GM19397 (cell line): ENCODE measurements around the gene ZNF512B.

ENCODE experiments used
- ATAC-seq: cut with Tn5 transposase; IDR thresholded peaks from one replicate; pipeline ENCODE4 v1.9.1; 2021; ENCODE audit warnings: mild to moderate bottlenecking, moderate library complexity; ENCODE audit not compliant: unreplicated experiment

The ZNF512B gene

GRCh38 chr20:63951398-63952209 lies 18.1 kb downstream of the ZNF512B start:
- no peak for ATAC-seq

- ATAC-seq, result no peak
Measured at GRCh38 chr20:63950701-63951397, 18.9 kb downstream of the ZNF512B start.

DNA sequence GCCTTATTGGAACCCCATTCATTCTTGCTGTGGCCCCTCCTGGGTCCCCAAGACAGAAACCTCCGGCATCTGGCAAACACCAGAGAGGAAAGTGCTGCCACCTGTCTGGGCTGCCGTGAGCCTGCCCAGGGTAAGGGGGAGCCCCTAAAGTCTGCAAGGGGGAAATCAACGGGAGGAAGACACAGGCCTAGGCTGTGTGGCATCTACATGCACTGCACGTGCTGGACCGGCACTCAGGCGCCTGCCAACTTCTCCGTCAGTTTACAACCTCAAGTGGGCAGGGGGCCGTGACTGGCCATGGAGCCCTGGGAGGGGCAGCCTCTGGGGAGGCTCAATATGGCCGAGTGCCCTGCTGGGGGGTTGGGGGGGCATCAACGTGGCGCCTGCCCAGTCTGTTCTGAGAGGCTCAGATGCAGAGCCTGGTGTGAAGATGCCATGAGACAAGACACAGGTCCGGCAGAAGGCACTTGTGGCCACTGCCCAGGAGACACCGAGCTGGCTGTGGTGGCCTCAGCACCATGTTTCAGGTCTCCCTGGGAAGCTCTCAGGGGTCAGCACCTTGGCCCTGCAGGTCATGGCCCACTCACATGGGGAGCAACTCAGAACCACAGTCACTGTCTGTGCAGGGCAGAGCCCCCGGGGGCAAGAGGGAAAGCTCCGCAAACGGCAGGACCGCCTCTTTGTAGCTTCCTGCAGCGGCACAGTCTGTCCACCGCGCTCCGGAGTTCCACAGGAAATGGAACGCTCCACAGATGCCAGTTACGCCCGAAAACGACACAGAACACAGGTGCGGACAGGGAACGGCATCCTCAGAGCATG lies 21.9 kb downstream of the ZNF512B start:
- no peak for ATAC-seq

DNA sequence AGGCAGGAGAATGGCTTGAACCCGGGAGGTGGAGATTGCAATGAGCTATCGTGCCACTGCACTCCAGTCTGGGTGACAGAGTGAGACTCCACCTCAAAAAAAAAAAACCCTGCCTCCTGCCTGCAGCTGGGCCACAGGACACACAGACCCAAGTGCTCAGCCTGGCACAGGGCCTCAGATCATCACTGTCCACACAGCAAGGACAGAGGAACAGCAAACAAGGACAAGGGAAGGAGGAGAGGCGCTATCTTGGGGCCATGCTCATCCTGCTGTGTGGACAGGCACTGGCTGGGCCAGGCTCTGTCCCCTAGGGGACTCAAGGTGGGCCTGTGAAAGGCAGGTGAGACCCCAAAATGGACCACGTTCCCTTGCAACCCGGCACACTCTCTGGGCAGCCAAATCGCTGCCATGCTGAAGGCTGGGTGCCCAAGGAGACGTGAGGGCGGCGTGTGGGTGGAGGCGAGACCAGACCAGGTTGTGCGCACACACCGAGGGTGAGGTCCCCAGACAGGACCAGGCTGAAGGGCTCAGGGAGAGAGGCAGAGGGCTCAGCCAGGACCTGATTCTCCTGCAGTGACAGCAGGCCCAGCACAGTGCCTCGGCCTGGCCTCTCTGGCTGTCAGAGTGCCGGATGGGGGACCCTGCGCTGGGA lies 22.6 kb downstream of the ZNF512B start:
- no peak for ATAC-seq

- ATAC-seq, result no peak
Measured at GRCh38 chr20:63945921-63946920, 23.5 kb downstream of the ZNF512B start.

- no peak for ATAC-seq
Measured at GRCh38 chr20:63945031-63945658, 24.6 kb downstream of the ZNF512B start.

- ATAC-seq, result no peak
Measured at GRCh38 chr20:63944078-63944941, 25.4 kb downstream of the ZNF512B start.

GRCh38 chr20:63943808-63944077 lies 26.0 kb downstream of the ZNF512B start:
- no peak for ATAC-seq

- no peak for ATAC-seq
Measured at GRCh38 chr20:63942969-63943807, 26.5 kb downstream of the ZNF512B start.

GRCh38 chr20:63942250-63942951 lies 27.3 kb downstream of the ZNF512B start:
- ATAC-seq, result no peak

- ATAC-seq, result no peak
Measured at GRCh38 chr20:63941282-63942081, 28.2 kb downstream of the ZNF512B start.

- no peak for ATAC-seq
Measured at GRCh38 chr20:63940472-63941266, 29.1 kb downstream of the ZNF512B start.

DNA sequence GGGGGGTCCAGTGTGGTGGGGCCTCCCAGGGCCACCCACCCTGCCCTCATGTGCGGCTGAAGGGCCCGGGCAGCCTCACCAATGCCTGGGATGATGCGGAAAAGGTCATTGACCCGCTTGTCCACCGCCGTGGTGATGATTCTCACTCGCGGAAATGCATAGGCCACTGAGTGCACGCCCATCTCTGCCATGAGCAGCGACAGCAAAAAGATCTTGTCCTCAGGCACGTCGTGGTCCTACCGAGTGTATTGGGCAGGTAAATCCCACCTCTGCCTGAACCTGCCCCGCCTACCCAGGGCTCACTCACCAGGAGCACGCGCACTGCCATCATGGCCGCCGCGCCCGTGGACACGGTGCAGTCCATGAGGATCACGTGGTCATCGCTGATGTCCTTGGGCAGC lies 29.7 kb downstream of the ZNF512B start:
- ATAC-seq, result no peak

- ATAC-seq, result no peak
Measured at GRCh38 chr20:63939061-63939935, 30.4 kb downstream of the ZNF512B start.

DNA sequence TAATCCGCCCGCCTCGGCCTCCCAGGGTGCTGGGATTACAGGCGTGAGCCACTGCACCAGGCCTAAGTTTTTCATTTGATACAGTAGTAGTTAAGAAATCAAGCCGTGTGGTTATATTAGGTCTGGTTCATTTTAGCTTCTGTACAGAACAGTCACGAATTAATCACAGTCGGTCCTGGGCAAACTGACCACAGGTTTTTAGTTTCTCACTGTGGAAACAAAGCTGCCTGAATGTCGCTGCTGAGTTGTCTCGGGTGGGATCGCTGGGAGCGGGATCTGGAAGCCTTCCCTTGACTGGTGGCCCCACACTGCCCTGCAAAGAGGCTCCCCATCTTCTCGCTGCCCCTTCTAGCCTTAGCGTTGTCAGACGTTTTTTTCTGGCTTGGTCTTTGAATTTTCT lies 32.1 kb downstream of the ZNF512B start:
- ATAC-seq, result no peak
